DND-41 (cell line): ENCODE measurements around the gene TFIP11.

Experiments
- CTCF ChIP-seq: IDR thresholded peaks from 2 replicates; pipeline ENCODE4 v1.5.1; 2012; ENCODE audit warnings: borderline replicate concordance, low read length, moderate library complexity, mild to moderate bottlenecking; ENCODE audit not compliant: poor library complexity, severe bottlenecking; ENCODE audit errors: extremely low read depth
- EZH2 ChIP-seq: IDR thresholded peaks from 3 replicates; pipeline ENCODE4 v1.6.1; 2012; ENCODE audit warnings: borderline replicate concordance, low read depth, mild to moderate bottlenecking, moderate library complexity, low read length, inconsistent platforms; ENCODE audit not compliant: severe bottlenecking

- TF ChIP-seq CTCF: no peak
- no peak for TF ChIP-seq EZH2
Measured at GRCh38 chr22:26534171-26534855, 22.0 kb upstream of the TFIP11 start.
